IMR-90 (cell line): ENCODE results near the gene OR5D14.

Experiments used
- CEBPB ChIP-seq: IDR thresholded peaks from 2 replicates; pipeline ENCODE4 v1.6.1; 2012; ENCODE audit warnings: low read depth, low read length, improper control_type of control experiment
- FOS ChIP-seq: fragments of 150-350 bp; IDR thresholded peaks from 2 replicates; pipeline ENCODE4 v1.6.1; 2016; ENCODE audit warnings: low read depth, low read length
- MXI1 ChIP-seq: IDR thresholded peaks from 2 replicates; pipeline ENCODE4 v1.6.1; 2012; ENCODE audit warnings: low read depth, mild to moderate bottlenecking, low read length, moderate library complexity, borderline replicate concordance
- POLR2A ChIP-seq: IDR thresholded peaks from 2 replicates; pipeline ENCODE4 v1.6.1; 2012; ENCODE audit warnings: mild to moderate bottlenecking, low read depth, low read length
- RAD21 ChIP-seq: IDR thresholded peaks from 2 replicates; pipeline ENCODE4 v1.6.1; 2012; ENCODE audit warnings: low read length, improper control_type of control experiment
- SMC3 ChIP-seq: fragments of 150-350 bp; IDR thresholded peaks from 2 replicates; pipeline ENCODE4 v1.6.1; 2016; ENCODE audit warnings: low read depth, mild to moderate bottlenecking, antibody characterized with exemption, low read length, moderate library complexity
- TF ChIP-seq, protein P1 (sequence below): conservative IDR thresholded peaks from 2 replicates; pipeline ENCODE4 v1.5.1; 2012; ENCODE audit warnings: mild to moderate bottlenecking, low read depth, low read length, improper control_type of control experiment

DNA sequence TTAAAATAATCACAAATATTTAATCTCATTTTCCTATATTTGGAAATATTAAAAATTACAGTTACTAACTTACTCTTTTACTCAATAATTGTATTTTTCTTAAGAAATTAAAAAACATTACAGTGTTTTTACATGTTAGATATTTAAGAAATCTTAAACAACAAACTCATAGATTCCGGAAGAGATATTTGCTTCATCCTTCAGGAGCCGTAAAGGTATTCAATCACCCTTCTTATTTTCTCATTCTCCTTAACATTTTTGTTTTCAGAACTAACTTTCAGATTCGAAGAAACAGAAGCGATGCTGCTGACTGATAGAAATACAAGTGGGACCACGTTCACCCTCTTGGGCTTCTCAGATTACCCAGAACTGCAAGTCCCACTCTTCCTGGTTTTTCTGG lies 24.0 kb downstream of the OR5D14 start, which contains the start of gene OR5D18:
- TF ChIP-seq, protein P1, sequence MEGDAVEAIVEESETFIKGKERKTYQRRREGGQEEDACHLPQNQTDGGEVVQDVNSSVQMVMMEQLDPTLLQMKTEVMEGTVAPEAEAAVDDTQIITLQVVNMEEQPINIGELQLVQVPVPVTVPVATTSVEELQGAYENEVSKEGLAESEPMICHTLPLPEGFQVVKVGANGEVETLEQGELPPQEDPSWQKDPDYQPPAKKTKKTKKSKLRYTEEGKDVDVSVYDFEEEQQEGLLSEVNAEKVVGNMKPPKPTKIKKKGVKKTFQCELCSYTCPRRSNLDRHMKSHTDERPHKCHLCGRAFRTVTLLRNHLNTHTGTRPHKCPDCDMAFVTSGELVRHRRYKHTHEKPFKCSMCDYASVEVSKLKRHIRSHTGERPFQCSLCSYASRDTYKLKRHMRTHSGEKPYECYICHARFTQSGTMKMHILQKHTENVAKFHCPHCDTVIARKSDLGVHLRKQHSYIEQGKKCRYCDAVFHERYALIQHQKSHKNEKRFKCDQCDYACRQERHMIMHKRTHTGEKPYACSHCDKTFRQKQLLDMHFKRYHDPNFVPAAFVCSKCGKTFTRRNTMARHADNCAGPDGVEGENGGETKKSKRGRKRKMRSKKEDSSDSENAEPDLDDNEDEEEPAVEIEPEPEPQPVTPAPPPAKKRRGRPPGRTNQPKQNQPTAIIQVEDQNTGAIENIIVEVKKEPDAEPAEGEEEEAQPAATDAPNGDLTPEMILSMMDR: no peak
- TF ChIP-seq POLR2A (no peak), RAD21 (no peak), SMC3 (no peak), FOS (no peak), MXI1 (no peak), CEBPB (no peak)
